Measurements from ENCODE around the gene COL6A1. TPM values are rescaled to one million over a fixed set of nuclear protein-coding genes. Genes with fewer than 3 reads are reported as not detected.

The COL6A1 gene
- total RNA-seq, 1 experiment from 2014 or later = 87.5 TPM

- ChIA-PET RAD21 (ENCODE audit: low non-redundant PET in 1 of 2, low total read pairs in 2 of 2, uncharacterized antibody in 2 of 2, unreplicated experiment in 2 of 2) (no interaction called here), POLR2A (no interaction called here), CTCF (no interaction called here)
- intact Hi-C loops (cut with micrococcal nuclease) = no loop called here
- Histone ChIP-seq H3K27ac (ENCODE audit: low read depth, low read length) (no peak overlapping the region), H3K4me3 (replicated peaks in 1 of 2; ENCODE audit: low read depth in 1 of 2, low read length in 2 of 2) (no peak overlapping the region), H3K9me3 (ENCODE audit: control insufficient read depth in 1 of 2, insufficient read depth in 1 of 2, low read depth in 1 of 2, low read length in 2 of 2) (no peaks in the 10 kb centered on the region), H3K9ac (ENCODE audit: low read length) (no peak overlapping the region), H3K4me1 (ENCODE audit: control insufficient read depth in 1 of 2, insufficient read depth in 2 of 2, low read length in 2 of 2) (peaks cover 11 to 12% of the 10 kb centered on the region in 2 experiments; a peak in 3 of 4 replicates), H3K27me3 (ENCODE audit: insufficient read depth, low read length) (no peaks in the 10 kb centered on the region), H3K79me2 (ENCODE audit: insufficient read depth, low read length) (no peaks in the 10 kb centered on the region), H4K20me1 (ENCODE audit: insufficient read depth) (no peaks in the 10 kb centered on the region), H3K36me3 (ENCODE audit: control insufficient read depth in 1 of 2, insufficient read depth in 2 of 2, low read length in 2 of 2) (no peaks in the 10 kb centered on the region), H3K4me2 (ENCODE audit: low read length) (no peak overlapping the region), H2AFZ (ENCODE audit: low read depth, low read length, poor library complexity, severe bottlenecking) (no peak overlapping the region), H3K9me2 (ENCODE audit: insufficient read depth) (no peaks in the 10 kb centered on the region)
- TF ChIP-seq CBX3 (IDR thresholded peaks at IDR 0.05; ENCODE audit: low read depth) = no peak
- no peak for TF ChIP-seq ZBTB33 (IDR thresholded peaks at IDR 0.05; ENCODE audit: extremely low read depth, insufficient replicate concordance, low read length)
- TF ChIP-seq SRF (IDR thresholded peaks at IDR 0.05; ENCODE audit: low read depth) = no peak
- TF ChIP-seq SP1 (IDR thresholded peaks at IDR 0.05; ENCODE audit: low read depth) = no peak
- no peak for TF ChIP-seq SIN3A (IDR thresholded peaks at IDR 0.05; ENCODE audit: low read depth)
- TF ChIP-seq JUND (IDR thresholded peaks at IDR 0.05) = no peak
- TF ChIP-seq CEBPB (IDR thresholded peaks at IDR 0.05; ENCODE audit: low read depth) = no peak
- TF ChIP-seq ZFX (IDR thresholded peaks at IDR 0.05) = no peak
- TF ChIP-seq EGR1 (IDR thresholded peaks at IDR 0.05; ENCODE audit: low read depth) = no peak
- TF ChIP-seq ATF3 (IDR thresholded peaks at IDR 0.05) = no peak
- TF ChIP-seq RAD21 (IDR thresholded peaks at IDR 0.05; ENCODE audit: low read depth) = no peak
- no peak for TF ChIP-seq MAX (IDR thresholded peaks at IDR 0.05)
- no peak for TF ChIP-seq ZNF274 (IDR thresholded peaks at IDR 0.05; ENCODE audit: low read depth, low read length)
- no peak for TF ChIP-seq POLR2A (IDR thresholded peaks at IDR 0.05; ENCODE audit: borderline replicate concordance, extremely low read depth, insufficient read depth, insufficient read length)
- no peak for TF ChIP-seq CTCF (IDR thresholded peaks at IDR 0.05 in 2 of 3, conservative IDR thresholded peaks at IDR 0.05 in 1 of 3; ENCODE audit: borderline replicate concordance in 1 of 3, insufficient read depth in 1 of 3, low read depth in 2 of 3, low read length in 2 of 3)
- TF ChIP-seq POLR2AphosphoS5 (IDR thresholded peaks at IDR 0.05; ENCODE audit: low read depth, low read length) = no peak
- no peak for TF ChIP-seq EZH2 (IDR thresholded peaks at IDR 0.05)
- no peak for TF ChIP-seq TCF7L2 (IDR thresholded peaks at IDR 0.05; ENCODE audit: borderline replicate concordance, extremely low read depth, insufficient read depth, insufficient read length)
- DNase-seq (ENCODE audit: low read depth, low spot score) = no peak
- BruUV-seq (replicated peaks) = no TSS peak
- no peak for ATAC-seq
Observed at GRCh38 chr21:45948576-45949141, 32.9 kb upstream of the COL6A1 start.
